Measurements from ENCODE around the gene GMCL1. TPM values are rescaled to one million over a fixed set of nuclear protein-coding genes. Genes with fewer than 3 reads are reported as not detected.

GMCL1 gene
- total and polyA plus RNA-seq, 9 donors, result 6.9 to 13.8 (median 10.7) TPM

DNA sequence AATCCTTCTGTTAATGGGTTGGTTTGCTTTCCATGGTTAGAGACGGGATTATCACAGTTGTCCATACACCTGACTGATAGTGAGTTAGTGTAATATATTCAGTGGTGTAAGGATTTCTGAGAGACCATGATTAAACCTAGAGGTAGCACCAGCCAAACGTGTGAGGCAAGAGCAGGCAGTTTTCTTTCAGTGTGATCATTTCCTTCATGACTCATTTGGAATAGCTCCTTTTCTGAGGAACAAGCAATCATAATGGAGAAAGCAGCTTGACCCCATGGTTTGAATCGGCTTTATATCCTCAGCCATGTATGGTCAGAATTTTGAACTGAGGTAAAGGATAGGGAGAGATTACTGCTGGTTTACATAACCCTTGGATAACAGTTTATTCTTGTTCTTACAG lies 88.4 kb downstream of the GMCL1 start:
- intact Hi-C loops (cut with DNase I), result loop anchor here (2.0 to 10.0 kb wide), 7 partner anchors 37 to 387 kb away; partner anchors contain the start of genes FAM136A (in 1 of the 4), PCBP1 (in 1 of the 4) and SNRPG (in 1 of the 4)
- DNase-seq, result no peak
- no peaks in the 10 kb centered on the region for H3K36me3 ChIP-seq
- H3K9me3 ChIP-seq, result no peaks in the 10 kb centered on the region
- WGBS, 3 donors, result 44 to 54% (median 45%) methylated on average over 3 of the region's 3 CpGs
- H3K4me1 ChIP-seq (ENCODE audit: insufficient read depth), result peaks cover 2% of the 10 kb centered on the region
- no peaks in the 10 kb centered on the region for H3K27me3 ChIP-seq
- H3K27ac ChIP-seq, result no peak overlapping the region
- no peak overlapping the region for H3K4me3 ChIP-seq
- TF ChIP-seq, protein P1, sequence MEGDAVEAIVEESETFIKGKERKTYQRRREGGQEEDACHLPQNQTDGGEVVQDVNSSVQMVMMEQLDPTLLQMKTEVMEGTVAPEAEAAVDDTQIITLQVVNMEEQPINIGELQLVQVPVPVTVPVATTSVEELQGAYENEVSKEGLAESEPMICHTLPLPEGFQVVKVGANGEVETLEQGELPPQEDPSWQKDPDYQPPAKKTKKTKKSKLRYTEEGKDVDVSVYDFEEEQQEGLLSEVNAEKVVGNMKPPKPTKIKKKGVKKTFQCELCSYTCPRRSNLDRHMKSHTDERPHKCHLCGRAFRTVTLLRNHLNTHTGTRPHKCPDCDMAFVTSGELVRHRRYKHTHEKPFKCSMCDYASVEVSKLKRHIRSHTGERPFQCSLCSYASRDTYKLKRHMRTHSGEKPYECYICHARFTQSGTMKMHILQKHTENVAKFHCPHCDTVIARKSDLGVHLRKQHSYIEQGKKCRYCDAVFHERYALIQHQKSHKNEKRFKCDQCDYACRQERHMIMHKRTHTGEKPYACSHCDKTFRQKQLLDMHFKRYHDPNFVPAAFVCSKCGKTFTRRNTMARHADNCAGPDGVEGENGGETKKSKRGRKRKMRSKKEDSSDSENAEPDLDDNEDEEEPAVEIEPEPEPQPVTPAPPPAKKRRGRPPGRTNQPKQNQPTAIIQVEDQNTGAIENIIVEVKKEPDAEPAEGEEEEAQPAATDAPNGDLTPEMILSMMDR (IDR thresholded peaks at IDR 0.05), result no peak
- TF ChIP-seq POLR2A (IDR thresholded peaks at IDR 0.05) (no peak), EP300 (IDR thresholded peaks at IDR 0.05) (no peak)

DNA sequence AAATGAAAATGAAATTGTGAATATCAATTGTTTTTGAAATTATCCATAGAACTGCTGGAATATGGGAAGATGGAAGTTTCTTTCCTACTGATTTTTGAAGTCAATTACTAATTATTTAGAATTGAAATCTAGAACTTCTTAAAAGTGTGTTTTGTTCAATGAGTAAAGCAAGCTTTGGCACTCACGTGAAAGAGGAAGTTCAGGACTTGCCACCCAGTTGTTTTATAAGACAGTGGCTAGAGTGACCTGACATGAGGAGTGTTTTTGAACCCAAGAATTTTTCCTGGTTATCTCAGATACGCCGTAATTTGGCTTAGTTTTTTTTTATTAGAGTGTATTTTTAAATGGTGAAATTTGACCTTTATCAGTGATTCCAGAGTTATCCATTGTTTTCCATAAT lies 88.9 kb downstream of the GMCL1 start:
- no peak for DNase-seq
- TF ChIP-seq POLR2A (IDR thresholded peaks at IDR 0.05), result no peak
- TF ChIP-seq, protein P1 (IDR thresholded peaks at IDR 0.05), result no peak
- no peak for TF ChIP-seq EP300 (IDR thresholded peaks at IDR 0.05)
- H3K36me3 ChIP-seq, result no peaks in the 10 kb centered on the region
- WGBS, 3 donors, result 20 to 36% (median 35%) methylated on average over 3 of the region's 3 CpGs
- H3K27ac ChIP-seq, result no peak overlapping the region
- intact Hi-C loops (cut with DNase I), result loop anchor here (5.0 to 10.0 kb wide), 6 partner anchors 149 to 386 kb away; partner anchors contain the start of genes FAM136A (in 1 of the 4), PCBP1 (in 1 of the 4) and SNRPG (in 1 of the 4)
- H3K4me3 ChIP-seq, result no peak overlapping the region
- no peaks in the 10 kb centered on the region for H3K27me3 ChIP-seq
- H3K4me1 ChIP-seq (ENCODE audit: insufficient read depth), result peaks cover 2% of the 10 kb centered on the region
- no peaks in the 10 kb centered on the region for H3K9me3 ChIP-seq

DNA sequence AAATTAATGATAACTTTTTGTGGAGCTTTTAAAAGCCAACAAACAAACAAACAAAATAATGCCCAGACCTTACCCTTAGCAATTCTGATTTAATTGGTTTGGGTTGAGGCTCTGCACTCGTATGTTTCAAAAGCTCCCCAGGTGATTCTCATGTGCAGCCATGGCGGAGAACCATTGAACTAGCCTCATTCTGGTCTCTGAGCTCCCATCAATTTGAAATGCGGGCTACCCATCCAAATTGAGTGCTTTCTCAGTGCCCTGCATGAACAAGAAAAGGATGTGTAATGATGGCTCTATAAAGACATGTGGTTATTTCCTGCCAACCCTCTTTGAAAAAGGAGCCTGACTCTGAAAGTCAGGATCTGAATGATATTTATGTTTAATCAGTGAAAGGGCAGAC lies 93.7 kb downstream of the GMCL1 start:
- Histone ChIP-seq H3K27ac (no peak overlapping the region), H3K36me3 (no peaks in the 10 kb centered on the region), H3K4me3 (no peak overlapping the region), H3K4me1 (ENCODE audit: insufficient read depth) (no peaks in the 10 kb centered on the region), H3K9me3 (no peaks in the 10 kb centered on the region), H3K27me3 (no peaks in the 10 kb centered on the region)
- intact Hi-C loops (cut with DNase I), result loop anchor here in 1 of 4 donors (10.0 kb wide), 1 partner anchor 142 kb away; no protein-coding TSS in a partner anchor
- 94 to 97% (median 96%) methylated on average over 3 of the region's 3 CpGs for WGBS, 3 donors
- DNase-seq, result no peak
- TF ChIP-seq EP300 (IDR thresholded peaks at IDR 0.05) (no peak), POLR2A (IDR thresholded peaks at IDR 0.05) (no peak)
- TF ChIP-seq, protein P1 (IDR thresholded peaks at IDR 0.05), result no peak

DNA sequence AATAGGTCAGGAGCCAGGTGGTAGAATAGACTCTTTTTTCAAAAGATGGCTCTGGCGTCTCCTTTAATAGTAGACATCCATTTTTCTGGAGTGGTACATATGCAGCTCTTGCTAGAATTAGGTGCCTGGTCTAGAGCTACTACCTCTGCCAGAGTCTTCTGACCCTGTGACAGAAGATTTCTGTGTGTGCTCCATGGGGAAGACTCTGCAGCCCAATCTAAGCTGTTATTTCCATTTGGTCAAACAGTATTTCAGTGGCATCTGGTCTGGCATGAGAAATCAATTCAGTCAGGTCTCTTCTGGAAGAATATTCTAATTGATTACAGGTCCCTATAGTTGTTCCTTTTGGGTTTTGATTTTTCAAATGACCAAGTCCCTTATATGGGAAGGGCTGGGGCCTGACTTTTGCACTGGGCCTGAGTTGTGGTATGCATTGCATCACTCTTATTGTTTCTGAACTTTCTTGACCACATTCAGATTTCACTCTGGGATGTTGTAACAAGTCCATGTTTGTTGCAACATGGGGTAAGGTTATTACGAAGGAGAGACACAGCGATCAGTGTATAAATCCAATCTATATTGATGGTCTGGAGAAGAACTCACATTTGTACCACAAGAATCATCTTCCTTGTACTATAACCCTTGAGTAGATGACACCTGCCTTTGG lies 97.5 kb downstream of the GMCL1 start:
- H3K4me3 ChIP-seq, result no peak overlapping the region
- intact Hi-C loops (cut with DNase I), result loop anchor here in 1 of 4 donors (10.0 kb wide), 1 partner anchor 138 kb away; no protein-coding TSS in a partner anchor
- H3K27me3 ChIP-seq, result no peaks in the 10 kb centered on the region
- no peaks in the 10 kb centered on the region for H3K36me3 ChIP-seq
- 77 to 83% (median 82%) methylated on average over 3 of the region's 3 CpGs for WGBS, 3 donors
- no peaks in the 10 kb centered on the region for H3K4me1 ChIP-seq (ENCODE audit: insufficient read depth)
- no peaks in the 10 kb centered on the region for H3K9me3 ChIP-seq
- no peak overlapping the region for H3K27ac ChIP-seq
- no peak for DNase-seq
- no peak for TF ChIP-seq POLR2A (IDR thresholded peaks at IDR 0.05)
- TF ChIP-seq, protein P1 (IDR thresholded peaks at IDR 0.05), result no peak
- TF ChIP-seq EP300 (IDR thresholded peaks at IDR 0.05), result no peak

Small RNA genes lying within 50 kb of the gene (small RNA-seq; reads per million reads assigned to genes)
- not detected for gene RPL23AP92

Other genes with a start within 250 kb of the GMCL1 start
- gene AAK1, start 185.9 kb upstream of the GMCL1 start, total RNA-seq, result 10 to 100 TPM; 13.2 to 53.6 (median 38.0) TPM
- gene AAK1, start 185.9 kb upstream of the GMCL1 start, polyA plus RNA-seq, result 10 to 100 TPM in 1 of 2 donors, 1 to 10 TPM in 1; 7.4 to 27.1 TPM
- 10 to 100 TPM; 25.4 to 89.7 (median 77.1) TPM for gene ANXA4, start 87.5 kb upstream of the GMCL1 start, total RNA-seq
- 10 to 100 TPM; 43.4 to 71.8 TPM for gene ANXA4, start 87.5 kb upstream of the GMCL1 start, polyA plus RNA-seq
- gene SNRNP27, start 64.3 kb downstream of the GMCL1 start, total RNA-seq, result 10 to 100 TPM; 31.6 to 69.0 (median 37.0) TPM
- 10 to 100 TPM; 40.7 to 44.2 TPM for gene SNRNP27, start 64.3 kb downstream of the GMCL1 start, polyA plus RNA-seq
- gene MXD1, start 85.4 kb downstream of the GMCL1 start, total RNA-seq, result 10 to 100 TPM in 4 of 7 donors, 1 to 10 TPM in 3; 5.6 to 13.7 (median 10.1) TPM
- gene MXD1, start 85.4 kb downstream of the GMCL1 start, polyA plus RNA-seq, result 1 to 10 TPM; 3.4 to 6.3 TPM
- gene ASPRV1, start 132.0 kb downstream of the GMCL1 start, total RNA-seq, result 1 to 10 TPM; 2.1 to 5.5 (median 4.4) TPM
- gene ASPRV1, start 132.0 kb downstream of the GMCL1 start, polyA plus RNA-seq, result 1 to 10 TPM; 1.1 to 4.5 TPM